ENCODE data around the gene MAP3K15.
A peak's percentile ranks its signal among the peaks of the same experiment; 100 is the strongest.

The MAP3K15 gene, protein sequence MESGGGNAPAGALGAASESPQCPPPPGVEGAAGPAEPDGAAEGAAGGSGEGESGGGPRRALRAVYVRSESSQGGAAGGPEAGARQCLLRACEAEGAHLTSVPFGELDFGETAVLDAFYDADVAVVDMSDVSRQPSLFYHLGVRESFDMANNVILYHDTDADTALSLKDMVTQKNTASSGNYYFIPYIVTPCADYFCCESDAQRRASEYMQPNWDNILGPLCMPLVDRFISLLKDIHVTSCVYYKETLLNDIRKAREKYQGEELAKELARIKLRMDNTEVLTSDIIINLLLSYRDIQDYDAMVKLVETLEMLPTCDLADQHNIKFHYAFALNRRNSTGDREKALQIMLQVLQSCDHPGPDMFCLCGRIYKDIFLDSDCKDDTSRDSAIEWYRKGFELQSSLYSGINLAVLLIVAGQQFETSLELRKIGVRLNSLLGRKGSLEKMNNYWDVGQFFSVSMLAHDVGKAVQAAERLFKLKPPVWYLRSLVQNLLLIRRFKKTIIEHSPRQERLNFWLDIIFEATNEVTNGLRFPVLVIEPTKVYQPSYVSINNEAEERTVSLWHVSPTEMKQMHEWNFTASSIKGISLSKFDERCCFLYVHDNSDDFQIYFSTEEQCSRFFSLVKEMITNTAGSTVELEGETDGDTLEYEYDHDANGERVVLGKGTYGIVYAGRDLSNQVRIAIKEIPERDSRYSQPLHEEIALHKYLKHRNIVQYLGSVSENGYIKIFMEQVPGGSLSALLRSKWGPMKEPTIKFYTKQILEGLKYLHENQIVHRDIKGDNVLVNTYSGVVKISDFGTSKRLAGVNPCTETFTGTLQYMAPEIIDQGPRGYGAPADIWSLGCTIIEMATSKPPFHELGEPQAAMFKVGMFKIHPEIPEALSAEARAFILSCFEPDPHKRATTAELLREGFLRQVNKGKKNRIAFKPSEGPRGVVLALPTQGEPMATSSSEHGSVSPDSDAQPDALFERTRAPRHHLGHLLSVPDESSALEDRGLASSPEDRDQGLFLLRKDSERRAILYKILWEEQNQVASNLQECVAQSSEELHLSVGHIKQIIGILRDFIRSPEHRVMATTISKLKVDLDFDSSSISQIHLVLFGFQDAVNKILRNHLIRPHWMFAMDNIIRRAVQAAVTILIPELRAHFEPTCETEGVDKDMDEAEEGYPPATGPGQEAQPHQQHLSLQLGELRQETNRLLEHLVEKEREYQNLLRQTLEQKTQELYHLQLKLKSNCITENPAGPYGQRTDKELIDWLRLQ (N-terminal part only)

GRCh38 chrX:19514791-19515614, at the start of gene MAP3K15:
Gene MAP3K15, minus strand, starts transcription at chrX:19515508. Its CDS starts 247 bp downstream, at chrX:19515261.
- DNase-seq, result peak; percentile 2

GRCh38 chrX:19564606-19565005, 49.3 kb upstream of the MAP3K15 start:
- no peak for DNase-seq

DNA sequence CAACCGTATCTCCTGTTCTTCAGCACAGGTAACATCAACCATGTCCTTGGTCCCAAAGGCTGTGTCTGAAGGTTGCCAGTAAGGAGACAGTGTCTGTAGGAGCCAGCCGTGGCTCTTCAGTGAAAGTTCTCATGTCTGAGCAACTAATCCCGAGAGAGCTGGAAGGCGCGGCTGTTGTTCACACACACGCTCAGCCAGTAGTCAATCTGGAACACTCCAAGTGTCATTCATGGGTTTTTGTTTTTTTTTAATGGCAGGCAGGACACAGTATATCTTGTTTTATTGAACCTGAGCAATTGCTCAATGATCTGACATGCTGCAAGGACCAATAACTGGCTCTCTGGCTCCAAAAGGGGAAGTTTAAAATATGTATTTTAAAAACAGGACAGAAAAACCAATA, 48.4 kb upstream of the MAP3K15 start:
- no peak for DNase-seq

GRCh38 chrX:19563327-19563726, 48.0 kb upstream of the MAP3K15 start:
- DNase-seq, result no peak

GRCh38 chrX:19560611-19561010, 45.3 kb upstream of the MAP3K15 start:
- no peak for DNase-seq

DNA sequence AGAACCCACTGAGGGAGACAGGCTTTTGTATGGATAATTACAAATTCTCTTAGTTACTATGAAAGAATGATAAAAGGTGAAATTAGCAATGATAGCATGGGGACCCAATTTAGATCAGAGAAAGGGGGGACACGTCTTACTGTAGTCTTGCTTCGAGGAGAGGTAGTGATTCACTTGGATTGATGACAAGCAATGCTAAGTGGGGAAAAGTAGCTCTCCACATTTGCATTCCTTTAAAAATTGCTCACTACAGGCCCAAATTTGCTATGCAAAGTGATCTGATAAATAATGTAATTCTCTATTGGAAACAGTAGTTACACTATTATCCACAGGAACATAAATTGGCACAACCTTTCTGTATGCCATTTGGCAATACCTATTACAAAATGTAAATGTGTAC, 42.5 kb upstream of the MAP3K15 start:
- no peak for DNase-seq

GRCh38 chrX:19556202-19556601, 40.9 kb upstream of the MAP3K15 start:
- no peak for DNase-seq

DNA sequence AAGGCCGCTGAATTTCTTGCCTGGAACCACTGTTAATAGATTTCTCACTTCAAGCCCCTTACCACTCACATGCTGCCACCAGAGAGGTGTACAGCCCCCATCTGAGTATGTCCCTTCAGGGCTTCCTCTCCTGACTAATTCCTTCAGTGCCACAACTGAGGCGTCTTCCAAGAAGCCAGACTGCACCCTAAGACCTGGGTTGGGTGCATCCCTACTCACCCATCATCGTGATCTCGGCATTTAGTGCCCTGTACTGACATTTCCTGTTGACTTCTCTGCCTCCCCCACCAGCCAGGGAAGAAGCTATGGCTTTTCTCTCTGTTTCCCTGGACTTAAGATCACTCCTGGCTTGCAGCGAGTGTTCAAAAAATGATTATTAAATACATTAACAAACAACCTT, 40.4 kb upstream of the MAP3K15 start:
- DNase-seq, result no peak

DNA sequence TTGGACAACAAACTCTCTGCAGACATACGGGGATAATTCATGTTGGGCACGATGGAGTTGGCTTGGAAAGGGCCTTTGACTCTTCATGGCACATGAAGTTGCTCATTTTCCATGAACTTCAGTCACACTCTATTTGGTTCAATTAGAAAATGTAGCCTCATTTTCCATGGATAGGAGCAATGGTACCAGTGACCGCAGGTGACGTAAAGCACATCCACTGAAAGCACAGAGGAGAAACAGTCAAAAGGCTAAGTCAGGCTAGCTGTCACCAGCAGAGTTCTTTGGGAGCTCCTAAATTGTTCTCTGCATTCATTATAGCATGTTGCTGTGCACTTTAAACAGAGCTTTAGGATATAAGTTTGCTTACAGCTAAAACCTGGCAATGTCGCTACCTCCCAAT, 39.9 kb upstream of the MAP3K15 start:
- DNase-seq, result no peak

GRCh38 chrX:19554786-19555185, 39.5 kb upstream of the MAP3K15 start:
- DNase-seq, result no peak

- DNase-seq, result no peak
These were observed 37.5 kb upstream of the MAP3K15 start for GRCh38 chrX:19552793-19553192.

- DNase-seq, result no peak
These were observed 34.5 kb upstream of the MAP3K15 start for GRCh38 chrX:19549838-19550237.

GRCh38 chrX:19548934-19549333, 33.6 kb upstream of the MAP3K15 start:
- DNase-seq, result no peak

GRCh38 chrX:19548279-19548678, 33.0 kb upstream of the MAP3K15 start:
- no peak for DNase-seq

DNA sequence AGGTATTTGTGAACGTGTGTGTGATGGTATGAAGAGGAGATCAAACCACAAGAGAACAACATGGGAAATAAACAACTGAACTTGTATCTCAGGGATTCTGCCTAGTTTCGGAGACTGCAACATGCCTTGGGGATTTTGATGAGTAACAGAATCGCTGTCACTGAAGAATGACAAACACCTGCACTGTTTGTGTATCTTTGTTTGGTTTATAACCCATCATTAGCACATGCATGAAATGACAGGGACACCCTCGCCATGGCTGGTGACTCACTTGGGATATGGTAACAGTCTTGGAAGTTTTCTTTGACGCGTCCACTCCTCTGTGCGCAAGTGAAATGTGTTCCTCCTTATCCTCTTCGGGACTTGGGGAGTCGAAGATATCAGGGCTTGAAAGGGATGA, 30.3 kb upstream of the MAP3K15 start:
- no peak for DNase-seq

- DNase-seq, result peak; percentile 53
These were observed 29.5 kb upstream of the MAP3K15 start for GRCh38 chrX:19544693-19545305.

DNA sequence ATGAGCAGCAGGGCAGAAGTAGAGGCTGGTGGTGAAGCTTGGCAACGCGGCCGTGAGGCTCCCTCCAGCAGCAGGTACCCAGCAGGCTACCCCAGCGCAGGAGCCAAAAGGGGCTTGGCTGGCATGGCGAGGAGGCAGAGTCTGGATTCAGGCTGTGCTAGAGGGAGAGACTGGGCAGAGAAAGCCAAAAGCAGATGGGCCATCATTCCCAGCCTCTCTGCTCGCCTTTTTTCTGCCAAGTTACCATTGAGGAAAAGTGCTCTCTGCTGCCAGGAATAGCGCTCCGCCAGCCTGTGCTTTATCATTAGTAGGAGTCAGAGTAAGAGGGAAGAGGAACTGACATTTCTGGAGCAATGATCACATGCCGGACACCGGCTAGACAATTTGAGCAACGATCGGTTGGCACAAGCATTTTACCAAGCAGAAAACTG, 28.7 kb upstream of the MAP3K15 start:
- no peak for DNase-seq

- no peak for DNase-seq
These were observed 27.9 kb upstream of the MAP3K15 start for GRCh38 chrX:19543020-19543715.

DNA sequence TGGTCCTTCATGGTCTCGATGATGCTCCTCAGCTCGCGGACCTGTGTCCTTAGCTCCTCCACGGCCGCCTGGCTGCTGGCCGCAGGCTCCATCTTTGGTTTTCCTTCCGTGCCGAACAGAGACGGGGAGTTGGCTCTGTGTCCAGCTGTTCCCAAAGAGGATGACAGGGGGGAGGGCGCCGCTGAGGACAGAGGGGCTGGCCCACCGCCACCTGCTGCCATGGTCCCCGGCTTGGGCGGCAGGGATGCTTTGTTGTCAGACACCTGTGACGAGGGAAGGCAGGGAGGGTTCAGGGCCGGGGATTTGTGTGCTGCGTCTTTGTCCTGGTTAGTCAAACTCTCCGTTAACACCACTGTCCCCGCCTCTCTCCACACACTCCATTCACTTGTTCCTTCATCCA, 26.6 kb upstream of the MAP3K15 start:
- no peak for DNase-seq

DNA sequence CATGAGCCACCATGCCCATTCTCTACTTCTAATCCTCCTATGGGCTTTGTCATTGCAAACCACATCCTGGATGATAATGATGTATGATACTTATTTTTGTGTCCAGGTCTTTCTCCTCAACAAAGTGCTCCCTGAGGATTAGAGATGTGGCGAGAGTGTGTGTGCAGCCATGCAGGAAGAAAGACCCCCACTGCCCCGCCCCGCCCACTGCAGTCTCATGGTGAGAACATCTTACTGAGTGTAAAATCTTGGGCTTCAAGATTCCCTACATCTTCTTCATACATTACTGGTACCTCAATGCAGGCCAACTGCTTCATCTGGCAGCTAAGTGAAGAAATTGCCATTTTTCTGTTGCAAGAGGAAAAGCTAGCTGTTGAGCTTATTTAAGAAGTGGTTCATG, 25.9 kb upstream of the MAP3K15 start:
- DNase-seq, result no peak

DNA sequence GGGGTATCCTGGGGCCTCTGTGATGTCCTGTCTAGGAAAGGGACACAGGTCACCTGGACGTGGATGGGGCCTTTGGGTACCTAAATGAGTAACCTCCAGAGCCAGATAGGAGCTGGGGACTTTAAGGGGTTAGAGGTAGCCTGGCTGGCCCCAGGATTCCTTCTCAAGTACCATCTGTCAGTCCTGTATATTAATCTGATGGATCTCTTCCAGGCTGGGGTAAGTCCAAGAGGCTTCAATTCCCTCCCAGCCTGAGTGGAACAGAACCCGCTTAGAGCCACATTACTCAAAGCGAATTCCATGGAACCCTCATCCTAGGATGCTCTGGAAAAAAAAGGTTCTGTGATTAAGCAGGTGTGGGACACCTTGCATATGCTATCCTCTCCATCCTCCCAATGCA, 24.8 kb upstream of the MAP3K15 start:
- DNase-seq, result no peak
